SK-N-SH (cell line): ENCODE results near the gene RYR3.

ENCODE experiments used
- CTCF ChIP-seq: fragments of 200-600 bp; sonication (generic); IDR thresholded peaks from 2 replicates; pipeline ENCODE4 v1.6.1; 2017; ENCODE audit warnings: antibody characterized with exemption, mild to moderate bottlenecking, moderate library complexity
- RFX5 ChIP-seq: IDR thresholded peaks from 2 replicates; pipeline ENCODE4 v1.6.1; 2012; ENCODE audit warnings: mild to moderate bottlenecking, improper control_type of control experiment, low read length

- TF ChIP-seq RFX5 (no peak), CTCF (no peak)
These were observed 583.4 kb downstream of the RYR3 start for GRCh38 chr15:33894193-33894592.
